ENCODE measurements around the gene TMEM33.

DNA sequence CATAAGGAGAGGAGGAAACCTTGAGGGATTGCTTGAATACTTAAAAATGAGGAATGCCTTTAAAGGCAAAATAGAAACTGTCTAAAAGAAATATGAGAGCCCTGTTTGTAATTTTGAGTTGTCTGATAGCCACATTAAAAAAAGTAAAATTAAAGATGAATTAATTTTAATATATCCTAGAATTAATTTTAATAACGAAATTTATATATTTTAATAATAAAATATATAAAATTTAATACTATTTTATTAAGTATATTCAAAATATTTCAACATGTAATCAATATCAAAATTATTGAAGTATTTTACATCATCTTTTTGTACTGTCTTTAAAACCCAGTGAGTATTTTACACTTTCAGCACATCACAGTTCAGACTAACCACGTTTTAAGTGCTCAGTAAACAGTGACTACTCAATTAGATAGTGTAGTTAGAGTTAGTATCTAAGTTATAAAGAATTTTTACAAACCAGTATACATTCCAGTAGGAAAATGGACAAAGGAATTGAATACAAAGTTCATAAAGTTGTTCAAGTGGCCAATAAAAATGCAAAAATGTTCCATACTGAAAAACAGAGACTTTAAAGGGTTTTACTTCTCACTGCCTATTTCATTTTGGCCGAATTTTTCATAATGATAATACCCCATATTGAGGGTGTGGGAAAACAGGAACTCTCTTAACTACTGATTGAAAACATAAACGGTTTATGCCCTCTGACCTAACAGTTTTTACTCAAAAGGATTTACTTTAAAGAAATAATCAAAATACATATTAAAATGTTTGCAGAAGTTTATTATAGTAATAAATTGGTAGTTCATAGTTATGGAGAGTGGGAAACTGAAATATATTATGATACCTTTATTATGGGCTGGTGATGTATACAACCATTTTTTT is 58.0 kb downstream of the TMEM33 start:
- TF ChIP-seq, protein P1, sequence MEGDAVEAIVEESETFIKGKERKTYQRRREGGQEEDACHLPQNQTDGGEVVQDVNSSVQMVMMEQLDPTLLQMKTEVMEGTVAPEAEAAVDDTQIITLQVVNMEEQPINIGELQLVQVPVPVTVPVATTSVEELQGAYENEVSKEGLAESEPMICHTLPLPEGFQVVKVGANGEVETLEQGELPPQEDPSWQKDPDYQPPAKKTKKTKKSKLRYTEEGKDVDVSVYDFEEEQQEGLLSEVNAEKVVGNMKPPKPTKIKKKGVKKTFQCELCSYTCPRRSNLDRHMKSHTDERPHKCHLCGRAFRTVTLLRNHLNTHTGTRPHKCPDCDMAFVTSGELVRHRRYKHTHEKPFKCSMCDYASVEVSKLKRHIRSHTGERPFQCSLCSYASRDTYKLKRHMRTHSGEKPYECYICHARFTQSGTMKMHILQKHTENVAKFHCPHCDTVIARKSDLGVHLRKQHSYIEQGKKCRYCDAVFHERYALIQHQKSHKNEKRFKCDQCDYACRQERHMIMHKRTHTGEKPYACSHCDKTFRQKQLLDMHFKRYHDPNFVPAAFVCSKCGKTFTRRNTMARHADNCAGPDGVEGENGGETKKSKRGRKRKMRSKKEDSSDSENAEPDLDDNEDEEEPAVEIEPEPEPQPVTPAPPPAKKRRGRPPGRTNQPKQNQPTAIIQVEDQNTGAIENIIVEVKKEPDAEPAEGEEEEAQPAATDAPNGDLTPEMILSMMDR (conservative IDR thresholded peaks at IDR 0.05) = no peak
- TF ChIP-seq EZH2 (IDR thresholded peaks at IDR 0.05; ENCODE audit: low read depth) = no peak

All from PC-9 (cell line).